Inflammatory macrophage (primary cell): ENCODE data around the gene CFAP74.

Source experiments
- DNase-seq, 2 donors: peaks; one replicate each; pipeline ENCODE4 v3.0.0-alpha.2; 2020 to 2022

CFAP74 gene

DNA sequence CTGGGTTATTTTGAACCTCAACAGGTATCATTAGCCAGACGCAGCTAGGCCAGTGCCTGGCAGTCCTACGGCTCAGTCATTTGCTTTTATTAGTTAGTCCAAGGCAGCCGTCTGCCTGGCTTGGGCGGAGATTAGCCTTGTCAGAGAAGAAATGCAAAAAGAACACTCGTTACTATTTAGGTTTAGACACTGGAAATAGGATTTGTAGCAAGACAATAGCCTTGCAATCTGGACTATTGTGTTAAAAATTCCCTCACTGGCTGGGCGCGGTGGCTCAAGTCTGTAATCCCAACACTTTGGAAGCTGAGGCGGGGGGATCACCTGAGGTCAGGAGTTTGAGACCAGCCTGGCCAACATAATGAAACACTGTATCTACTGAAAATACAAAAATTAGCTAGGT is 35.7 kb upstream of the CFAP74 start:
- no peak for DNase-seq

DNA sequence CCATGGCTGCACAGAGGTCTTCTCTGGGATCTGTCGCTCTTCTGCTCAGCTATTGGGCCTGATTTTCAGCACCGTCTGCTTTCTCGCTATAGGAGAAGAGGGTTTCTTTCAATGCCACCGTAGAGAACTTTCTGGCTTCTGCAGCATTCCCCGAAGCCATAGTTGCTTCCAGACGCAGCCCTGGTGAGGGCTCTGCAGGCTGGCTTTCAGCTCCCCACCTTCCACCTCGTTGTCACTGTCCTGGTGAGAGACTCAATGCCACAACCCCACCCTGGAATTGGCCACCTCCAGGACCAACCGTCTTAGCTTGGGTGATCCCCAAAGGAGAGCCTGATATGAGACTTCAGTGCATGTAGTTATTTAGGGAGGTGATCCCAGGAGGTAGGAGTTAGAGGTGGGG is 34.6 kb upstream of the CFAP74 start:
- no peak for DNase-seq

DNA sequence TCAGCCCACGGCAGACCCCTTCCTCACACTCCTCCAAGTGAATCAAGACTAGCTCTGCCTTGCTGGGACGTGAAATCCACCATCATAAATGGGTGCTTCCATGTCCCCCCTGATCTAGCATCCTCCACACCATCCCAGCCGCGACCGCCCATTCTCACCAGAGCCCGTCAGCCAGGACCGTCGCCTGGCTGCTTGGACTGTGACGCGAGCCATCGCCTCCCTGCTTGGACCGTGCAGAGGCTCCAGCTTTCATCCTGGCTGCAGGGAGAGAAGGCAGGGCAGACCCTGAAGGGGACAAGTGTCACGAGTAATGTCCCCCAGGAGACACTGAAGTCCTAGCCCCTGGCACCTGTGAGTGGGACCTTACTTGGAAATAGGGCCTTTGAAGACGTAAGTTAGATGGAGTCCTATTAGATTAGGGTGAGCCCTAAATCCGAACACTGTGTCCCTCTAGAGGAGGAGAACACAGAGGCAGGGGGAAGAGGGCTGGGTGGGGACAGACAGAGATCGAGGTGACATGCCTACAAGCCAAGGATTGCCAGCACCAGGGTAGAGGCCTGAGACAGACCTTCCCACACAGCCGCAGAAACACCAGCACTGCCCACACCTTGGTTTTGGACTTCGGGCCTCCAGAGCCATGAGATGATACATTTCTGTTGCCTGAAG is 33.9 kb upstream of the CFAP74 start:
- DNase-seq: no peak

DNA sequence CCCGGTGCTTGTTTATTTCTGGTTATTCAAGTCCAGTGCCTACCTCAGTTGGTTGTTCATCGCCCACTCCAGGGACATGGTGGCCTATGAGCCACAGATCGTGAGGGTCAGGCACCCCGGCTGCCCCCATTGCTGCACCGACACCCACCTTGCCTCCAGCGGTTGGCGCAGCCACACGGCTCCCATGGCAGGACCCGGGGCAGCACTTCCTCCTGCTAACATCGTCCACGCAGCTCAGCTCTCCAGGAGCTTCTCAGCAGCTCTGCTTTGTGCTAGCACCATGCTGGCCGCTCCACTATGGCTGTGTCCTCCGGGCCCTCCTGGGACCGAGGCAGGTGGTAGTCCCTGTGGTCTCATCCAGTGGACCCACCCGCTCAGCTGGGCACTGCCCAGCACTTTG is 32.7 kb upstream of the CFAP74 start:
- DNase-seq: no peak

DNA sequence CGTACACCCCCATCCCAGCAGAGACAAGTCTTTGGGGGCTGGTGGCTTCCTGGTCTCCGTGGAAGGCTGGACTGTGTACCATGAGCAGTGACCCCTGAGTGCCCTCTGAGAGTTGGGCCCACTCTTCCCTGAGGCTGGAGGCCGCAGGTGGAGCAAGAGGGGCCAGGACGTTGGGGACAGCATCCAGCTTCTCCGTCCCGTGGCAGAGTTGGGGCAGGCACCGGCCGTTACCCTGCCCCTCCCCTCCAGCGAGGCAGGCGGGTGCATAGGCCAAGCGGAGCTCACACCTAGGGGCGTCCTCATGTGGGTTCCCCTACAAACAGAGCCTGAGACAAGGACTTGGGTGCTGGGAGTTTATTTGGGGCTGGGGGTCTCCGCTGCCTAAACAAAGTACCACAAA is 29.6 kb upstream of the CFAP74 start:
- DNase-seq: no peak

DNA sequence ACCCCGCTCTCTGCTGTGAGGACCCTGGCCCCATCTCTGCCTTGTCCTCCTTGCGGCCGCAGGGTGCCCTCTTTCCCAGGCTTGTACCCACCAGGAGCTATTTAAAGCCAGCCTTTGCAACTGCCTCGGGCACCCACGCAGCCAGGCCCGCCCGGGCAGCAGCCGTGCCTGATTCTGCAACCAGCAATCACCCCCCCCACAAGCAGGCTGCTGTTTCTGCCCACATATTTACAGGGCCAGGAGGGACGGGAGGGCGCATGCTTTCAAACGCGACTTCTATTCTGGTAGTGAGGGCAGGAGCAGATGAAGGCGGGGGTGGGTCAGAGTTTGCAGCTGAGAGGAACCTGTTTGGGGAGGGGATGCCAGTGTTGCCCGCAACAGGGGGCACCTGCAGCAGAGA is 29.2 kb upstream of the CFAP74 start:
- DNase-seq: no peak

DNA sequence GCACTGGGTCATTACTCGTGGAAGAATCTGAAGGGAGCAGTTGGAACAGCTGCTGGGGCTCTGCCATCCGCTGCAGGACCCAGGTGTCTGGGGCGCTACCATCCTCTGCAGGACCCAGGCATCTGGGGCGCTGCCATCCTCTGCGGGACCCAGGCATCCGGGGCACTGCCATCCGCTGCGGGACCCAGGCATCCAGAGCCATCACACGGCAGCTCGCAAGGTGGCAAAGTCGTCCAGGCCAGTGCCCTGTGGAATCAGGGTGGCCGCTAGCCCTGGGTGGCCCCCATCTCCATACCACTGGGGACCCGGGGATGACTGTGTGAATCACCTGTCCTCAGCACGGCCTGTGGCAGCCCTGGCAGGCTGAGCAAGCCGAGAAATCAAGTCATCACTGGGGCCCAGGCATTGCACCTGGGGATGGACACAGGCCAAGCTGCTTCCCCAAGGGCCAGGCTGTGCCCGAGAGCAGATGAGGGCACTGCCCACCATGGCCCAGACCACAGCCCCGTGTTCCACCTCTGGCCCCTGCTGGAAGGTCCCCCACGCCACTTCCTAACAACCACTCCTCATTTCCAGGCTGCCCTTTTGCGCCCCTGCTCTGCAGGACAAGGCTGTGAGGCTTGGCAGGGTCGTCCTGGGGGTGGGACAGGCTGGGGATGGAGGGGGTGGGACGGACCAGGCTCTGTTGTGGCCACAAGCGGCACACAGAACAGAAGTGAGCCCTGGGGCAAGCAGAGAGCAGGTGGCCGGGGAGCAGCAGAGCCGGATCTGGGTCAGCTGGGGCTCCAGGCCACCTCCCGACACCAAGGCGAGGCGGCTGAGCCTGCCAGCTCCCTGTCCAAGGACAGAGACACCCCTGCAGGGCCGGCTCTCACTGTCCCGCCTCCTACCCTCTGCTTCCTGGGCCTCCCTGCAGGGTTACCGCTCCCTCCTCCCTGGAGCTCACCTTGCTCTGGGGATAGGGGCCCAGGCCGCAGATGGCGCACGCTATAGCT is 28.3 kb upstream of the CFAP74 start:
- no peak for DNase-seq

DNA sequence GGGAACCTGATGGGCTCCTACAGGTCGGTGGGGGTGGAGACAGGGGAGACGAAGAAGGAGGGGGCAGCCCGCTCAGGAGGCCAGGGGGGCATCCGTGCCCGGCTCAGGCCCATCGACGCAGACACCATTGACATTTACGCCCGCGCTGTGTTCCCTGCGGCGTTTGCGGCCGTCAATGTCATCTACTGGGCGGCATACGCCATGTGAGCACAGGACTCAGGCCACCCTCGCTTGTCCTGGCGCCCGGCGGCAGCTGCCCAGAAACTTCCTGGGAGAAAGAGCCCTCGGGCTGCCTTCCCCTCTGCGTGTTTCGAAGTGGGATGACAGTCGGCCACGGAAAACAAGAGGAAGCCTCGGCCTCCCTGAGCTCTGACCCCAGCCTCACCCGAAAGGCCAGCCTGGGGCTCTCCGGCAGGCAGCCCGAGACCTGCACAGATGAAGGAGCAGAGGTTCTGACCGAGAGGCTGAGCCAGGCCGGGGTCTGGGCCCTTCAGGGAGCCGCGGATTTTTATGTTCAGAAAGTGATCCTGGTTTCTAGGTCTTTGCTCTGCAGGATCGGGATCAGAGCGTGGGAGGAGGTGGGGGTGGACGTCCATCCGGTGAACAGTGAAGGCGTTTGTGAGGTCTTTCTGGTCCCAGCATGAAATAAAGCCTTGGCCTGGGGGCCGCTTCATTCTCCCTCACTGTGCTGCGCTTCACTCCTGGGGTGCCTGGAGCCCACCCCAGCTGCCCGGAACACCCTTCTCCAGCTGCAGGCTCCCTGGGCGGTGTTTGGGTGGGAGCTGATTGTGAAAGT is 26.7 kb upstream of the CFAP74 start:
- DNase-seq: no peak

DNA sequence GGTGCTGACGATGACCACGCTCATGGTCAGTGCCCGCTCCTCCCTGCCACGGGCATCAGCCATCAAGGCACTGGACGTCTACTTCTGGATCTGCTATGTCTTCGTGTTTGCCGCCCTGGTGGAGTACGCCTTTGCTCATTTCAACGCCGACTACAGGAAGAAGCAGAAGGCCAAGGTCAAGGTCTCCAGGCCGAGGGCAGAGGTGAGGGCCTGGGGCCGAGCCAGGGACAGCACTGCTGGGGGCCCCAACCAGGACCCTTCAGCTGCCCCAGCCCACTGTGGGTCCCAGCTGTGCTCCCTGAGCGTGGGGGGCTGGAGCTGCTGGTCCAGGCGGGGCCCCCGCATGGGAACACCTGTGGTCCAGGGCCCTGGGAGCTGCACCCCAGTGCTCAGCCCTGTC is 26.0 kb upstream of the CFAP74 start:
- DNase-seq: no peak

DNA sequence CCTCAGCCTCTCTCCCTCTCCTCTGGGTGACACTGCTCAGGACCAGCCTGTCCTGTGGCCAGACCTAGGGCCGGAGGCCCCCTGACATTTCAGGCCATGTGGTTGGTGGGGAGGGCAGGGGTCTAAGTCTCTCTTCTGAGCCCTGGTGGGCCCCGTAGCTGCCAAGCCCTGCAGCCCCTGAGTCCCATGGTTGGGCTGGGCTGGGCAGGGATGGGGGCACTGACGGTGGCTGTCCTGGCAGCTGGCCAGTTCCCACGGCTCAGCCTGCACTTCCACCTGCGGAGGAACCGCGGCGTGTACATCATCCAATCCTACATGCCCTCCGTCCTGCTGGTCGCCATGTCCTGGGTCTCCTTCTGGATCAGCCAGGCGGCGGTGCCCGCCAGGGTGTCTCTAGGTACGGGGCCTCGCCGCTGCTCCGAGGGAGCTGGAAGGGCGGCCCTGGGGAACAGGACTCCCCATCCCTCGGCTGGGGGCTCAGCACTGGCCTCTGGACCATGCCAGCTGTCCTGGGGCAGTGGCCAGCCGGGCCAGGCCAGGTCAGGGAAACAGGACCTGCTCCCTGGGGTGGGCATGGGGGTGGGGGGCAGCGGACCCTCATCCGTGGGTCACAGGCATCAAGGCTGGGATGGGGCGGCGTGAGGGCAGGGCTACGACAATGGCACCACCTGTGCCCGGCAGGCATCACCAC is 25.4 kb upstream of the CFAP74 start:
- DNase-seq: no peak

DNA sequence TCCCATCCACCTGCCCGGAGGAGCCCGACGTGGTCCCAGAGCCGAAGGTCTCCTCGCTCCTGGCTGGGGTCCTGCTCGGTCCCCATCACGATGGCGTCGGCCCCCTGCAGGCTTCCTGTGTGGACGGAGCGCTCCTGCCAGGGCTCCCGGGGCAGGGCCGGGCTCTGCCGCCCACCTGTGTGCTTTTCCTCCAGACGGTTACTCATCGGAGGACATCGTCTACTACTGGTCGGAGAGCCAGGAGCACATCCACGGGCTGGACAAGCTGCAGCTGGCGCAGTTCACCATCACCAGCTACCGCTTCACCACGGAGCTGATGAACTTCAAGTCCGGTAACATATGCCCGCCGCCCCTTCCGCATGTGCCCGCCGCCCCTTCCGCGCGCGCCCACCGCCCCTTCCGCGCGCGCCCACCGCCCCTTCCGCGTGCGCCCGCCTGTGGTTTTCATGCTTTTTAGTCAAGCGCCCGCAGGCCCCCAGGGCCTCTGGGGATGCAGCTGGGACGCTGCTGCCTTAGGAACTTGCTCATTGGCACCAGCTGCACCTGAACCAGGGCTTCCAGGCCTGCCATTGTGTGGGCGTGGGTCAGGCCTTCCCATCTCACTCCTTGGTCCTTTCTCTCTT is 24.5 kb upstream of the CFAP74 start:
- DNase-seq: no peak

DNA sequence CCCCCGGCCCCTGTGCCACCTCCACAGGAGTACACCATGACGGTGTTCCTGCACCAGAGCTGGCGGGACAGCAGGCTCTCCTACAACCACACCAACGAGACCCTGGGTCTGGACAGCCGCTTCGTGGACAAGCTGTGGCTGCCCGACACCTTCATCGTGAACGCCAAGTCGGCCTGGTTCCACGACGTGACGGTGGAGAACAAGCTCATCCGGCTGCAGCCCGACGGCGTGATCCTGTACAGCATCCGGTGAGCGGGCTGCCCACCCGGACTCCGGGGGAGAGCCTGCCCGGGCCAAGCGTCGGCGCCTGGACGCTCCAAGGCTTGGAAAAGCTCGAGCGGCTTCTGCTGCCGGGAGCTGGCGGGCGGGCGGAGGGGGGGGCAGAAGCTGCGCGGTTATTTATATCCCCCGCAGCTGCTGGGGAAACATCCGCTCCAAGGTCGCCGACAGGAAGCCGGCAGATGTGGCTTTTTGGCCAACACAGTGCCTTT is 21.9 kb upstream of the CFAP74 start:
- DNase-seq: no peak

DNA sequence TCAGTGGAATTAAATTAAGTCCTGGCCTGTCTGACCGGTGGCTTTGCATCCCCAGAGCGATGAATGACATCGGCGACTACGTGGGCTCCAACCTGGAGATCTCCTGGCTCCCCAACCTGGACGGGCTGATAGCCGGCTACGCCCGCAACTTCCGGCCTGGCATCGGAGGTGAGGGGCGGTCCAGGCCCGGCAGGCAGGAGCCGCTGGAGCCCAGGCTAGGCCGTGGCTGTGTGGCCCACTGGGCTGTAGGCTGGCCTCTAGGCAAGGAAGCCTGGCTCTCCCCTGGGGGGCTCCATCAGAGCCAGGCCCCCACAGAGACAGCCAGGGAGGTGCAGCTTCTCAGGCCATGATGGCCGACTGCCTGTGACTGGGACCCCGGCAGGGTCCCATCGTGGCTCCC is 21.3 kb upstream of the CFAP74 start:
- DNase-seq: no peak

DNA sequence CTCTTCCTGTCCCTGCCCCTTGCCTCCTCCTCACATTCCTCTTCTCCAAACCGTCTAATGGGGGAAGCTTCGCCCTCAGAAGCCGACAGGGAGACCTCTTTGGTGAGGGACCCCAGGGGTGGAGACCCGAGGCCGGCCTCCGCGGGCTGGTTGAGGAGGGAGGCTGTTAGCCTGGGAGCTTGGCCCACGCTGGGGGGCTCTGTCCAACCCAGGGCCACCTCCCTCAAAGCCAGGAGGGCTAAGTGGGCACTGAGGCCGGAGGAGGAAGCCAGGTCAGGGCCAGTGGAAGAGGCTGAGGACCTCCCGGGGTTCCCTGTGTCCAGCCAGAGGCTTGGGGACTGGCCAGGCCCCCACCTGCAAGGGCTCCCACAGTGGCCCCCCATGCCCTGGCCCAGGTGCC is 20.9 kb upstream of the CFAP74 start:
- DNase-seq: no peak

DNA sequence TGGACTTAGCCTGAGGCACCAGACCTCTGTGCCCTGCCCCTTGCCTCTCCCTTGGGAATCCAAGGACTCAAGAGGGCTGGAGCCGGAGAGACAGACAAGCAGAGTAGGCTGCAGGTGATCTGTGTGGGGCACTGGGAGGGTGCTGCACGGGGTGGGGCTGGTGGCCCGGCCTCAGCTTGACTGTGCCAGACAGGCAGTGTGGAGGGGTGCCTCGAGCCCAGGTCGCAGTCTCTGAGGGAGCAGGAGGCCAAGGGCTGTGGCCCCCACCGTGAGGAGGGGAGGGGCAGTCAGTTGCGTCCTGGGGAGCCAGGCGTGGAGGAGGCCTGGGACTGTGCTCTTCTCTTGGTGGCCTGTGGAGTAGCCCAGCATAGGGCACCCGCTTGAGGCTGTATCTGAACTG is 19.6 kb upstream of the CFAP74 start:
- DNase-seq: no peak

DNA sequence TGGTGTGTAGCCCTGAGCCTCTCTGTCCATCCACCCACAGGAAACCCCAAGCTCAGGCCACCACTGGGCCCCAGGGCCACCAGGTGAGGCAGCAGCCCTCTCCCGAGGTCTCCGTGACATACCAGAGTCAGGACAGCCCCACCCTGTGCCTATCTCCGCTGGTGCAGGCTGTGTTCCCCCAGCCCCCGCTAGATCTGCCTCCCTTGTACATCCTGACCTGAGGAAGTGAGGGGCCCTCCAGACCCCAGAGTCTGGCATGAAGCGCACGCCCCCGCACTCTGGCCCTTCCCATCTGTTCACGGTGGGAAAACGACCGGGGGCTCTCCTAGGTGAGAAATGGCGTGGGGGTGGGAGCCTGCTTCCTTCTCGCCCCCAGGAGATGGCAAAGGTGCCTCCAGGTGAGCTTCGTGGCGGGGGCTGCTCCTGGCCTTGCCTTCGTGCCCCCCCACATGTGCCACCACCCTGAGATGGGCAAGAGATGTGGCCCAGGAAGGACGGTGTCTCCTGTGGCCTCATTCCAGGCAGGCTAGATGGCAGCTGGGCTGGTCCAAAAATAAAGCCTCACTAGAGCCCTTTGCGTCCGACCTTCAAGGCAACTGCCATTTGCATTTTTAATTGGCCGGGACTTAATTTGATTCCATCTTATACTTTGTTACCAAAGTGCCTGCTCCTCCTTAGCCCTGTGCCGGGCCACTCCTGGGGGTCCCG is 18.6 kb upstream of the CFAP74 start:
- DNase-seq: no peak

DNA sequence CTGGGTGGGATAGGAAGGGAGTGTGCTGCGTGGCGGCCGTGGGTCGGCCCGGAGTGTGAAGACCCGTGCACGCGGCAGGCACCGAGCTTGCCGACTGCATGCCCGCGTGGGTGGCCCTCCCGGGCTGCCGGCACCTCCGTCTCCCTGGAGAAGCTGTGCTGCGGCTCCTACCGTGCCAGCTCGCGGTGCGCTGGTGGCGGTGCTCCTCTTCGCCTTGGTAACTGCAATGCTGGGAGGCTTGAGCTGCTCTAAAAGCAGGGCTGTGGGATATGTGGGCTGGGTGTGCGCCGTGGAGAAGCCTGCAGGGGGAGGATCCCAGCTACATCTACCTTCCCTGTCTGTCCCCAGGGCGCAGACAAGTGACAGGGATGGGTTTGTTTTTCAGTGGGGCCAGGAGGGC is 18.0 kb upstream of the CFAP74 start:
- no peak for DNase-seq

DNA sequence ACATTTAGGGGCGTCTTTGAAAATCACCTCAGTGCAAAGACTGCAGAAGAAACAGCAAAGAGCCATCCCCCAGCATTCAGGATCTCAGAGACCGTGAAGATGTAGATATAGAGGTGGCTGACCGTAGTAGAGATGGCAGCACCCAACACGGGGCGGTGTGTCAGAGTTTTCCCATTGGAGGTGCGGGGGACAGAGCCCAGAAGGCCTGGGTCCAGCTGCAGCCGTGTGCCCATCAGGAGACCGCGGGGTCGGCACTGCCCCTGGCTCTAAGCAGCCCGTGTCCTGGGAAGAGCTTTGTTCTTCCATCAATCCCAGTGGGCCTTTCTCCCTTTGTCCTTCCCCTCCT is 16.7 kb upstream of the CFAP74 start:
- no peak for DNase-seq

DNA sequence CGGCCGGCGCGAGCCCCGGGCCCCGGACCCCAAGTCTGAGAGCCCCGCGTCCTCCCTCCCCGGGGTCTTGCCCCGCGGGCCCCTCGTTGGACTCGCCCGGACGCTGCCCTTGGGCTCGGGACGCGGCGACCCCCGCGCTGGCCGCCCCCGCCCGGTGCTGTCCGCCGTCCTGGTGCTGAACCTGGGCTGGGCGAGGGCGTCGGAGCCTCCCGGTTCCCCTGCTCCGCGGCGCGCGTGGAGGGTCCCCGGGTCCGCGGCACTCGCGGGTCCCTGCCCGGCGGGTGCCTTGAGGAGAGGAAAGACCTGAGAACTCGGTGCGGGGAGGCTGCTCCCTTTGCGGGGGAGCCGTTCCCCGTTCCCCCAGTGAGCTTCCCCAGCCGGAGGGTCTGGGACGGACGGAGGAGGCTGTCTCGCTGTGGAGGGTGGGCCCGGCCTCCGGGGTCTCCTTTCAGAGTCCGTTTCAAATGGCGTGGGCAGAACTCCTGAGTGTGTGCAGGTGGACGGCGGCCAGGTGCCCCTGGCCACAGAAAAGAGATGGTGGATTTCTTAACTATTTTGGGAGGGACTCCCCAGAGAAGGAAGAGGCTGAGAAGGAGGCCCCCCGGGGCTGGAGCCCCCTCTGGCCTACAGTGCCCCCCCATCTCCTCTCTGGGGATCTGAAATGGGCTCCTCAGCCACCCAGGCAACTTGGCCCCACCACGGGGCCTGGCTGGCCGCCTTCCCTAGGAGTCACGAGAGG is 16.2 kb upstream of the CFAP74 start:
- no peak for DNase-seq

DNA sequence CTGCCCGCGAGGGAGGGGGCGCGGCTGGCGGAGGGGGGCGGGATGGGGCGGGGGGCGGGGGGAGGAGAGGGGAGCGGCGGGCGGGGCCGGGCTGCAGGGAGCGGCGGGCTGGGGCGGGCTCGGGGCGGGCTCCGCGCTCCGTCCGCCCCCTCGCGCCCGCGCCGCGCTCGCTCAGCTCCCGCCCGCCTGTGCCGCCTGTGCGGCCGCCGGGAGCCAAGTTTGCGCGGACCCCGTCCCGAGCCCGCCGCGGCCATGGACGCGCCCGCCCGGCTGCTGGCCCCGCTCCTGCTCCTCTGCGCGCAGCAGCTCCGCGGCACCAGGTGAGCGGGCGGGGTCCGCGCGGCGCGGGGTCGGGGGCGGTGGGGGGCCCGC is 15.6 kb upstream of the CFAP74 start, which contains the start of gene GABRD:
Gene GABRD, plus strand, starts transcription at position 174 of the 372 bp plus-strand sequence. Its CDS starts 79 bp downstream, at position 253.
- no peak for DNase-seq
